Measurements from ENCODE around the gene PLXNA4.

The PLXNA4 gene

GRCh38 chr7:132580277-132580676 lies 4.0 kb upstream of the PLXNA4 start:
- Histone ChIP-seq H3K27me3 (ENCODE audit: insufficient read depth, low read length) (no peaks in the 10 kb centered on the region), H3K4me1 (ENCODE audit: insufficient read depth, low read length, severe bottlenecking) (no peaks in the 10 kb centered on the region), H3K9me2 (ENCODE audit: low read depth, low read length) (no peaks in the 10 kb centered on the region), H3K79me2 (ENCODE audit: insufficient read depth, low read length) (no peaks in the 10 kb centered on the region), H3K27ac (ENCODE audit: low read depth, low read length, poor library complexity, severe bottlenecking) (no peak overlapping the region), H3K9me3 (ENCODE audit: low read length) (no peaks in the 10 kb centered on the region), H4K20me1 (ENCODE audit: insufficient read depth, low read length) (no peaks in the 10 kb centered on the region), H3K4me2 (ENCODE audit: low read length) (no peak overlapping the region), H3K36me3 (ENCODE audit: insufficient read depth, low read length) (no peaks in the 10 kb centered on the region), H3K9ac (ENCODE audit: low read length) (no peak overlapping the region), H3F3A (ENCODE audit: insufficient read depth, low read length) (no peaks in the 10 kb centered on the region), H3K4me3 (ENCODE audit: low read depth, low read length, poor library complexity, severe bottlenecking) (no peak overlapping the region), H2AFZ (ENCODE audit: low read length) (no peak overlapping the region)
- no peak for TF ChIP-seq EZH2 (IDR thresholded peaks at IDR 0.05; ENCODE audit: borderline replicate concordance, low read length)
- TF ChIP-seq CTCF (IDR thresholded peaks at IDR 0.05; ENCODE audit: low read length), result no peak

GRCh38 chr7:132579260-132579899 lies 3.1 kb upstream of the PLXNA4 start:
- TF ChIP-seq CTCF (IDR thresholded peaks at IDR 0.05; ENCODE audit: low read length) (no peak), EZH2 (IDR thresholded peaks at IDR 0.05; ENCODE audit: borderline replicate concordance, low read length) (no peak)
- Histone ChIP-seq H3K9me3 (ENCODE audit: low read length) (no peaks in the 10 kb centered on the region), H2AFZ (ENCODE audit: low read length) (no peak overlapping the region), H3K9ac (ENCODE audit: low read length) (no peak overlapping the region), H3K79me2 (ENCODE audit: insufficient read depth, low read length) (no peaks in the 10 kb centered on the region), H3K9me2 (ENCODE audit: low read depth, low read length) (no peaks in the 10 kb centered on the region), H3K36me3 (ENCODE audit: insufficient read depth, low read length) (no peaks in the 10 kb centered on the region), H3K27me3 (ENCODE audit: insufficient read depth, low read length) (peaks cover 4% of the 10 kb centered on the region; the same call in 1 of the 2 replicates), H3K4me1 (ENCODE audit: insufficient read depth, low read length, severe bottlenecking) (no peaks in the 10 kb centered on the region), H3K4me3 (ENCODE audit: low read depth, low read length, poor library complexity, severe bottlenecking) (no peak overlapping the region), H3F3A (ENCODE audit: insufficient read depth, low read length) (no peaks in the 10 kb centered on the region), H3K27ac (ENCODE audit: low read depth, low read length, poor library complexity, severe bottlenecking) (no peak overlapping the region), H3K4me2 (ENCODE audit: low read length) (no peak overlapping the region), H4K20me1 (ENCODE audit: insufficient read depth, low read length) (no peaks in the 10 kb centered on the region)

- no peak overlapping the region for H3K4me2 ChIP-seq (ENCODE audit: low read length)
- H3K27me3 ChIP-seq (ENCODE audit: insufficient read depth, low read length), result peaks cover 5% of the 10 kb centered on the region; the same call in 1 of the 2 replicates
- H4K20me1 ChIP-seq (ENCODE audit: insufficient read depth, low read length), result no peaks in the 10 kb centered on the region
- H3K9ac ChIP-seq (ENCODE audit: low read length), result no peak overlapping the region
- H3K9me2 ChIP-seq (ENCODE audit: low read depth, low read length), result no peaks in the 10 kb centered on the region
- TF ChIP-seq EZH2 (IDR thresholded peaks at IDR 0.05; ENCODE audit: borderline replicate concordance, low read length), result no peak
- no peak for TF ChIP-seq CTCF (IDR thresholded peaks at IDR 0.05; ENCODE audit: low read length)
- no peak overlapping the region for H2AFZ ChIP-seq (ENCODE audit: low read length)
- H3K9me3 ChIP-seq (ENCODE audit: low read length), result no peaks in the 10 kb centered on the region
- no peak overlapping the region for H3K27ac ChIP-seq (ENCODE audit: low read depth, low read length, poor library complexity, severe bottlenecking)
- H3F3A ChIP-seq (ENCODE audit: insufficient read depth, low read length), result no peaks in the 10 kb centered on the region
- no peaks in the 10 kb centered on the region for H3K79me2 ChIP-seq (ENCODE audit: insufficient read depth, low read length)
- no peak overlapping the region for H3K4me3 ChIP-seq (ENCODE audit: low read depth, low read length, poor library complexity, severe bottlenecking)
- H3K36me3 ChIP-seq (ENCODE audit: insufficient read depth, low read length), result no peaks in the 10 kb centered on the region
- no peaks in the 10 kb centered on the region for H3K4me1 ChIP-seq (ENCODE audit: insufficient read depth, low read length, severe bottlenecking)
Measured at GRCh38 chr7:132578826-132579225, 2.6 kb upstream of the PLXNA4 start.
